Cerebellar nuclear complex (tissue), 1 donor: ENCODE measurements around the gene LRRC37A3.
A peak's percentile ranks its signal among the peaks of the same experiment; 100 is the strongest.
"Not testable (repeated sequence)": the region's sequence is repeated elsewhere in the genome, so short reads cannot be mapped to it uniquely, and the experiment has no call there.

ENCODE experiments used
- DNase-seq, 2 experiments: peaks; one replicate each; lab custom pipeline; 2025; lab: John Stamatoyannopoulos, UW

LRRC37A3 gene

DNA sequence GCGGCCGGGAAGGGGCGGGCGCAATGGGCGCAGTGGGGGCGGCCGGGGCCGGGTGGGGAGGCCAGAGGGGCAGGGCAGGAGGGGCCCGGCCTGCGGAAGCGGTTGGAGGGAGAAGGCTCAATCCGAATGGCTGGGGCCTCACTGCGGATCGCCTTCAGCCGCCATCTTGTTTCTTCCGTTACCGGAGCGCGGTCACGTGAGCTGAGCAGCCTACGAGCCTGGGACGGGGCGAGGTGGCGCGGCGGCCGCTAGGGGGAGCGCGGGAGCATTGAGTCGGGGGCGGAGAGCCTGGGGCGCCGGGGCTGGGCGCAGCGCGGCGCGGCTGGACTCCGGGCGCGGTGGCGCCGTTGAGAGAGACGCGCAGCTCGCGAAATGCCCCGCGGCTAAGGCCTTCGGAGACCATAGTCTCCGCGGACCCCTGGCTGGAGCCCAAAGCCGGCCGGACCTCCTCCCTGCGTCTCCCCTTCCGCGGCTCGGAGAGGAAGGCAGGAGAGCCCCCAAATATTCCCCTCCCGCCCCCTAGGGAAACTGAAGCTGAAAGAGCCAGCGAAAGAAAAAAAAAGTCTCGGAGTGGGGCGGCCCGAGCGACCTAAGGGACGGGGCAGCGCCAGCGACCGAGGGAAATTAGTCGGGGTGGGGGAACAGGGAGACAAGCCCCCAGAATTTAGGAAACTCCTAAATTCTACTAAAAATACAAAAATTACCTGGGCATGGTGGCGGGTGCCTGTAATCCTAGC, at the start of gene LRRC37A3:
Gene LRRC37A3 (minus strand): TSS at position 190 of the 737 bp plus-strand sequence. CDS start 22,221 bp downstream, outside the sequence.
- peak; percentile 78 to 90 for DNase-seq

DNA sequence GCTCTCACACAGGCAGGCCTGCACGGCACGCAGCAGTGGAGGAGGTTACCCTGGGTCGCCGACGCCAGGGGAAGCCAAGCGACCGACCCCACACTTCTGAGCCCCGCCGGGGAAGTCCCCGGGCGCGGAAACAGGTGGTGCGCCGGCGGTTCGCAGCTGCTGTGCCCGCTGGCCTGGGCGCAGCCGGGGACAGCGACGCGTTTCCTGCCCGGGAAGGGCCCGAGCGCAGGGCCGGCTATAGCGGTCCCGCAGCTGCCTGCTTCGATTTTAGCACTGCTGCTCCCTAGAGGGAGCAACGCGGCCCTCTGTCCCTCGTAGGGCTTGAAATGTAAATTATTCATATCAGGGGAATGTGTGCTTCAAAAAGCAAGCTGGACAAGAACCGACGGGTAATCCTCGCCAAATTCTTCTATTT, 46.6 kb upstream of the LRRC37A3 start:
- not testable (repeated sequence) for DNase-seq

GRCh38 chr17:64965256-64965872, 46.1 kb upstream of the LRRC37A3 start:
- not testable (repeated sequence) for DNase-seq

- no peak for DNase-seq
These were observed 45.5 kb upstream of the LRRC37A3 start for GRCh38 chr17:64964796-64965195.

DNA sequence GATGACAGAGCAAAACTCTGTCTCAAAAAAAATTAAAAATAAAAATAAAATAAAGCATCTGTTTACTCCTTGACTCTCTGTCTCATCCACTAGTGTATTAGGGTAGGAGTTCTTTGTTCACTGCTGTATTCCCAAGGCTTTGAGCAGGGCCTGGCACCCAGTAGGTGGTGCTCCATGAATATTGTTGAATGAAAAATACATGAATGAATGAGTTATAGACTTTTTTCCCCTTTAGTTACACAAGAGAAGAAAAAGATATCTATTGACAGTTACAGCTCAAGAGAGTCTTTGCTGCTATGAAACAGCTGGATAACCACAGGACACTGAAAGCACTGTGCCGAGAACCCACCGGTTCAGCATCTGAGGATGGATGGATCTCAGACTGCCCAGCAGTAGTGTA, 44.5 kb upstream of the LRRC37A3 start:
- DNase-seq = not testable (repeated sequence)

GRCh38 chr17:64961563-64962378, 42.5 kb upstream of the LRRC37A3 start:
- DNase-seq = peak; percentile 11 to 46

DNA sequence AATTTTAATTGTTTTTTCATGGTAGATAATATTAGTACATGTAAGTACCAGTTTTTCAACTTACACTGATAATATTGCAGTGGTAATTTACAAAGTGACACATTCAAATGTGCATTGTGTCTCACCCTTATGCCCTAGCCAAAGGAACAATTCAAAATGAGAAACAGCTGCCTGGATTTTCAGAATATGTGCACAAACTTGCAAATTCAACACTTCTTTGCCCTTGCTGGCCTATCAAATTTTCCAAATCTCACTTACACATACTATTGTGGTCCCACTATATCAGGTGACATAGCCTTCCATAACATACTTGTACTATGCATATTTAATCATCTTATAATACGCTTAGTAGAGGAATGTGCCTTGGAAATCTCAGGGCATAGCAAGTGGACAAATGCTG, 32.6 kb upstream of the LRRC37A3 start:
- DNase-seq = no peak

DNA sequence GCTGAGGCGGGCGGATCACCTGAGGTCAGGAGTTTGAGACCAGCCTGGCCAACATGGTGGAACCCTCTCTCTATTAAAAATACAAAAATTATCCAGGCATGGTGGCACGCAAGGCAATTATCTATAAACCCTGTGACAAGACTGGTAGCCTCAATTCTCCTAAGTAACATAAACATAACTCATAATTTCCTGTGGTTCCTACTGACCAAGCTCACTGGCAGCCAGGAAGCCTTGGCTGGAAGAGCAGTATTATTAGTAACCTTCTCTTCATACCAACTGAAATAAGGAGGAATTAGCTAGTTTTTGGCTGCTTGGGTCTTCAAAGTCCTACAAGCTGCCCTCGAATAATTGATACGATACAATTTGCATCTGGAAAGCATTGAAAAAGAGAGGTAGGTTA, 31.6 kb upstream of the LRRC37A3 start:
- no peak for DNase-seq

- DNase-seq = no peak
These were observed 27.9 kb upstream of the LRRC37A3 start for GRCh38 chr17:64947152-64947551.

DNA sequence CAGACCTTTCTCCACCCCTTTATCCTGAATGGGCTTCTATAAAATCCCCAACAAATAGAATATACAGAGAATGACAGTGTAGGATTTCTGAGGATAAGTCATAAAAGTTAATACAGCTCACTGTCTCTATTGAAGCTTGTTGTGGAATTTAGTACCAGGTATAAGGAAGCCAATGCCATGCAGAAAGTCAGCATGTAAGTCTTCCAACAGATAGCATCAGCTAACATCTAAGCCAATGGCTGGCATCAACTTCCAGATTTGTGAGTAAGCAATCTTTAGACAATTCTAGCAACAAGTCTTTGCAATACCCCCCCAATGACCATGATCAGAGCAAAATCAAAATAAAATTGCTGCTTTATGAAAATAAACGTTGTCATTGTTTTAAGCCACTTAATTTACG, 22.5 kb upstream of the LRRC37A3 start:
- DNase-seq = no peak

DNA sequence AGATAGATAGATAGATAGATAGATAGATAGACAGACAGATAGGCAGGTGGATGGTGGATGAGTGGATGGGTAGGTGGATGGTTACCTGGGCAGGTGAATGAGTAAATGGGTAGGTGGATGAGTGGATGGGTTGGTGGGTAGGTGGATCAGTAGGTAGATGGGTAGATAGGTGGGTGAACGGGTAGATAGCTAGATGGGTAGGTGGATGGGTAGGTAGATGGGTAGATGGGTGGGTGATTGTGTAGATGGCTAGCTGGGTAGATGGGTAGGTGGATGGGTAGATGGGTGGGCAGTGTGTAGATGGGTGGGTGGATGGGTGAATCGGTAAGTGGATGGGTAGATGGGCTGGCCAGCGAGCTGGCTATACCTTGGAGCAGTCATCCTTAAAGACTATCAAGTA, 21.8 kb upstream of the LRRC37A3 start:
- DNase-seq = no peak

DNA sequence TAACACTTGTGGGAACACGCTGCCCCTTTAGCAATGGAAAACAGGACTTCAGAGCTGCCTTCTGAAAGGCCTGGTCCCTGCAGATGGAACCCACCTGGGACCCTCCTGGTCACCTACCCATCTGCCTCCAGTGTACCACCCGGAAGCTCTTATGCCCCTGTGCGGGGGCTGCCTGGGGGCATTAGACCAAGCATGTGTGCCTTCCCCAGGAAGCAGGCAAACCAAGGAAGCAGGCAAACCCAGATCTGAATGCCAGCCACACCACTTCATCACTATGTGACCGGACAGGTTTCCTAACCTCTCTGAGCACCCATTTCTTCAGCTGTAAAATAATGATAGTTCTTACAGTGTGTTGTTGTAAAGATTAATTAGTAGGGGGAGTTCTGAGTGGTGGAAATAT, 20.8 kb upstream of the LRRC37A3 start:
- no peak for DNase-seq

DNA sequence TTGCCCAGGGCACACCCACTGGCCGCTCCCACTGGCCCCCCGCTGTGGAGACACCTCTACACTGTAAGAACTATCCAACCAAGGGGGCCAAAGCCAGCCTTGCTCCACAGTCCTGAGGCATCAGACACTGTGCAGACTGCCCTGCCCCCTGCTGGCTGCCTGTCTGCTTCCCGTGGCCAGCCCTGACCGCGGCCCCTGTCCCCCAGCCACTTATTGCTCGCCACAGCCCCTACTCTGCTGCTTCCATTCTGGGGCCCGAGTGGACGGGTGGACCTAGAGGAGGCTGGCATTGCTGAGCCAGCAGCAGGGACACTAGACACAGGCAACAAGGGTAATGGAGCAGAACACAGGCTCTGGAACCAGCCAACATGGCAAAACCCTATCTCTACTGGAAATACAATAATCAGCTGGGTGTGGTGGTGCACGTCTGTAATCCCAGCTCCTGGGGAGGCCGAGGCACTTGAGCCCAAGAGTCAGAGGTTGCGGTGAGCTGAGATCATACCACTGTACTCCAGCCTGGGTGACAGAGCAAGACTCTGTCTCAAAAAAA, 19.7 kb upstream of the LRRC37A3 start:
- no peak for DNase-seq

DNA sequence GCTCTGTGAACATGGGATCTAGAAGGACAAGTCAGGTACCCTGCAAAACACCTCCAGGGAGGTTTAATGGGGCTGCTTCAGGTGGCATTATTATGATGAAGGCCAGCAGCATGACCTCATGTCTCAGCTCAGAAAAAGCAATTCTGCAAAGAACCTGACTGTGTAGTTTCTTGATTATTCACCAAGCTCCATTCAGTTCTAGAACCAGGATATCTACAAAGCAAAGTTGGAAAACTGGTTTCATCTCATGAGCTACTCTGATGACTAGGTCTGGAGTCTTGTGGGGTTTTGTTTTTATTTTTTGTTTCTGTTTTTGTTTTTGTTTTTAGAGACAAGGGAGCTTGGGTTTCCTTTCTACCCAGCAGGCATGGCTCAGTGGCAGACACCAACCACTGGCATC, 19.0 kb upstream of the LRRC37A3 start:
- no peak for DNase-seq

DNA sequence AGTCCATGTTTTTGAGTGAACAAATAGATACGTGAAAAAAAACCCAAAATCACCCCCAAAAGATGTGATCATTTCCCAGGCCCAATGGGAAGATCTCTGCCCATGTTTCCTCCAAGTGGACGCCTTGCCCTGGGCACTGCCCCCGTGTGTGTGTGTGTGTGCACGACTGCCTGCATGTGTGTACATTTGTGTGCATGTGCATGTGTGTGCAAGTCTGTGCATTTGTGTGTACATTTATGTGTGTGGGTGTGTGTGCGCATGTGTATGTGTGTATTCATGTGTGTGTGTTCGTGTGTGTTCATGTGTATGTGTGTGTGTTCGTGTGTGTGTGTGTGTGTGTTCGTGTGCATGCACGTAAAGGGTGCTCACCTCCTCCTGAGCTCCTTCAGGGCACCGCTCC, 16.8 kb upstream of the LRRC37A3 start:
- no peak for DNase-seq

DNA sequence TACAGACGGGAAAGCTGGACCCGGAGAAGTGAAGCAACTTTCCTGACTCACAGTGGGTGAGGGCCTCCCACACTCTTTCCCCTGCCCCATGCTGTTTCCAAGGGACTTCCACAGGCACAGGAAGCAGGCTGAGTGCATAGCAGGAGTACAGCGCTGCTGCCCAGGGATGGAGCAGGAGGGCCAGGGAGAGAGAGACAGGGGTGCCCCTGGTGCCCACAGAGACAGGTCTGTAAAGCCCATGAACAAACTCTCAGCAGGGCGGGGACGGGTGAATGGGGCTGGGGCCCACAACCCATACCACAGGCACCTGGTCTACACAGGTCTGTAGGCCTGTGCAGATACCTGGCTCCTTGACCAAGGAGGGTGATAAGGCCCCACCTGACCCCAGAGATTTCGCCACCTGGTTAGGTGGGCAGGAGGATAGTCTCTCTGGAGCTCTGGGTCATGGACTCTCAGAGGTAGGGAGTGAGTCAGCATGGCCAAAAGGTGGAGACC, 15.1 kb upstream of the LRRC37A3 start:
- not testable (repeated sequence) for DNase-seq

- DNase-seq = not testable (repeated sequence)
These were observed 13.6 kb upstream of the LRRC37A3 start for GRCh38 chr17:64932850-64933249.

DNA sequence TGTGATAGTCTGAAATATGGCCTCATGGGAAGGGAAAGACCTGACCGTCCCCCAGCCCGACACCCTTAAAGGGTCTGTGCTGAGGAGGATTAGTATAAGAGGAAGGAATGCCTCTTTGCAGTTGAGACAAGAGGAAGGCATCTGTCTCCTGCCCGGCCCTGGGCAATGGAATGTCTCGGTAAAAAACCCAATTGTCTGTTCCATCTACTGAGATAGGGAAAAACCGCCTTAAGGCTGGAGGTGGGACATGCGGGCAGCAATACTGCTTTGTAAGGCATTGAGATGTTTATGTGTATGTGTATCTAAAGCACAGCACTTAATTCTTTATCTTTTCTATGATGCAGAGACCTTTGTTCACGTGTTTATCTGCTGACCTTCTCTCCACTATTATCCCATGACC, 11.1 kb upstream of the LRRC37A3 start:
- not testable (repeated sequence) for DNase-seq

- DNase-seq = not testable (repeated sequence)
These were observed 10.3 kb upstream of the LRRC37A3 start for GRCh38 chr17:64929419-64930209.

- not testable (repeated sequence) for DNase-seq
These were observed 9.4 kb upstream of the LRRC37A3 start for GRCh38 chr17:64928701-64929100.

- DNase-seq = peak in 1 of 2 experiments; percentile 48
These were observed 8.2 kb upstream of the LRRC37A3 start for GRCh38 chr17:64927444-64927843.
